Measurements from ENCODE around the gene KRT40.

DNA sequence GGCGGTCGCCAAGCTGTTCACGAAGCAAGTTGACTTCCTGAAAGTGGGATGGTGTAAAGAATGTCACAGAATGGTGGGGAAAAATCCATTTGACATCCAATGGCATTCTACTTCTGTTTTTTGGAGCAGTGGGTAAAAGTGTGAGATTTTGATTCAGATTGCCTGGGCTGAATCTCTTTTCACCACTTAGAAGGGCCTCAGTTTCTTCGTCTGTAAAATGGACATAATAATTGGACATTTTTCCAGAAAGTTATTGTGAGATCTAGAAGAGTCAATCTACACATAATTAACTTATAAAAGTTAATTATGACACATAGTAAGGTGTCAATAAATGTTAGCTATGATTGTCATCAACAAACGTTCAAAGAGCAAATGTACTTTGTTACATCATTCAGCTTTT is 3.0 kb downstream of the KRT40 start:
- TF ChIP-seq, protein P1, sequence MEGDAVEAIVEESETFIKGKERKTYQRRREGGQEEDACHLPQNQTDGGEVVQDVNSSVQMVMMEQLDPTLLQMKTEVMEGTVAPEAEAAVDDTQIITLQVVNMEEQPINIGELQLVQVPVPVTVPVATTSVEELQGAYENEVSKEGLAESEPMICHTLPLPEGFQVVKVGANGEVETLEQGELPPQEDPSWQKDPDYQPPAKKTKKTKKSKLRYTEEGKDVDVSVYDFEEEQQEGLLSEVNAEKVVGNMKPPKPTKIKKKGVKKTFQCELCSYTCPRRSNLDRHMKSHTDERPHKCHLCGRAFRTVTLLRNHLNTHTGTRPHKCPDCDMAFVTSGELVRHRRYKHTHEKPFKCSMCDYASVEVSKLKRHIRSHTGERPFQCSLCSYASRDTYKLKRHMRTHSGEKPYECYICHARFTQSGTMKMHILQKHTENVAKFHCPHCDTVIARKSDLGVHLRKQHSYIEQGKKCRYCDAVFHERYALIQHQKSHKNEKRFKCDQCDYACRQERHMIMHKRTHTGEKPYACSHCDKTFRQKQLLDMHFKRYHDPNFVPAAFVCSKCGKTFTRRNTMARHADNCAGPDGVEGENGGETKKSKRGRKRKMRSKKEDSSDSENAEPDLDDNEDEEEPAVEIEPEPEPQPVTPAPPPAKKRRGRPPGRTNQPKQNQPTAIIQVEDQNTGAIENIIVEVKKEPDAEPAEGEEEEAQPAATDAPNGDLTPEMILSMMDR (IDR thresholded peaks at IDR 0.05; ENCODE audit: poor library complexity): no peak
- no peak for TF ChIP-seq EZH2 (IDR thresholded peaks at IDR 0.05; ENCODE audit: borderline replicate concordance)

Measured in hepatocyte (in vitro differentiated cells).